GM13976 (cell line): Measurements from ENCODE around the gene NUP42.
A peak's percentile ranks its signal among the peaks of the same experiment; 100 is the strongest.

Experiments used
- DNase-seq: peaks from one replicate; pipeline ENCODE4 v3.0.0; 2012; ENCODE audit warnings: low spot score
- CTCF ChIP-seq: IDR thresholded peaks from 2 replicates; pipeline ENCODE4 v1.5.1; 2012; ENCODE audit warnings: borderline replicate concordance, mild to moderate bottlenecking; ENCODE audit not compliant: insufficient read depth; ENCODE audit errors: extremely low read depth, missing control alignments, control extremely low read depth
- in situ Hi-C: fragments of 300-500 bp; cut with MboI; formaldehyde crosslinking; loops from one replicate; pipeline ENCODE4 v1.12.0; 2022; ENCODE audit warnings: low sequenced_read_pairs, mixed read lengths, inconsistent platforms; ENCODE audit not compliant: unreplicated experiment

The NUP42 gene

GRCh38 chr7:23239698-23240097 lies 57.9 kb downstream of the NUP42 start:
- in situ Hi-C loops, result no loop called here
- no peak for TF ChIP-seq CTCF
- no peak for DNase-seq

GRCh38 chr7:23242321-23242720 lies 60.5 kb downstream of the NUP42 start:
- peak; percentile 53 for DNase-seq
- no peak for TF ChIP-seq CTCF
- in situ Hi-C loops, result no loop called here

- in situ Hi-C loops, result no loop called here
- no peak for DNase-seq
Observed at GRCh38 chr7:23242935-23243334, 61.1 kb downstream of the NUP42 start.

GRCh38 chr7:23246555-23246954 lies 64.7 kb downstream of the NUP42 start, which contains the start of gene GPNMB:
Gene GPNMB, plus strand, starts transcription at chr7:23246775. Its CDS starts 83 bp downstream, at chr7:23246858.
- in situ Hi-C loops, result no loop called here
- TF ChIP-seq CTCF, result no peak
- no peak for DNase-seq

More at GRCh38 chr7:23242935-23243334, 61.1 kb downstream of the NUP42 start:
- TF ChIP-seq CTCF, result no peak

- no peak for DNase-seq
- in situ Hi-C loops, result no loop called here
- no peak for TF ChIP-seq CTCF
Observed at GRCh38 chr7:23247046-23247602, 65.3 kb downstream of the NUP42 start.

- no peak for TF ChIP-seq CTCF
- DNase-seq, result peak; percentile 53
- in situ Hi-C loops, result no loop called here
Observed at GRCh38 chr7:23247603-23248335, 65.9 kb downstream of the NUP42 start.
